NAMALWA (cell line): ENCODE measurements around the gene TFEB.

Experiments used
- DNase-seq: peaks from one replicate; pipeline ENCODE4 v3.0.0-alpha.2; 2015; ENCODE audit warnings: low spot score

Gene TFEB

DNA sequence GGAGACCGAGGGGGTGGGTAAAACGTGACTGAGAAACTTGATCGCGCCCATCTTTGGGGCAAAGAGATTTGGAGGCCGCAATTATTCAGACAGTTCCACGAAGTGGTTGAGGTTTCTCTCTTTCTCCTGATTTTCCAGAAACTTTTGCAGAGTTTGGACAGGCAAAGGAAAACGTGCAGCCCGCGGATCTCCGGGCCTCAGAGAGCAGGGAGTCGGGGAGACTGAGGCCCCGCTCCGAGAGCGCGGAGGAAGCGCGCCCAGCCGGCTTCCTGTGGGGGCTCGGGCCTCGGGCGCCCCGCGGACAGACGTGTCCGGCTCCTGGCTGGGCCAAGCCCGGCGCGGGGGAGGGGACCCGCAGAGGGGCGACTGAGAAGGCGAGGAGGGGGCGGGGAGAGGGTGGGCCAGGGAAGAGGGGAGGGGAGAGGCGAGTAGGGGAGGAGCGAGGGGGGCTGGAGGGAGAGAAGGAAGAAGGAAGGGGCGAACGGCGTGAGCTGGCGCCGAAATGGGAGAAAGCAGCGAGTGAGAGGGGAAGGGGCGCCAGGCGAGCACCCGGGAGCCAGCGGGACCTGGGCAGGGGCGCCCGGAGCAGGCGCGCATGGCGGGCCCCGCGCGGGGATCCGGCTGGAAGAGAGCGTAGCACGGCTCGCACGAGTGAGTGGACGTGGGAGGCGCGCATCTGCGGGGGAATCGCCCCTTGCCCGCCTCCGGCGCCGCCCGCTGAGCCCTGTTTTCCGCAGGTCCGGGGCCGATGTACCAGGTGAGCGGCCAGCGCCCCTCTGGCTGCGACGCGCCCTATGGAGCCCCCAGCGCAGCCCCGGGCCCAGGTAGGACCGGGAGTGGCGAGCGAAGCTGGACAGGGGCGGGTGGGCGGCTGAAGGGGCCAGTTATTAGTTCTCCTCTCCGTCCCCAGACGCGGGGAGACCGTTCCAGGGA, 97.1 kb downstream of the TFEB start, which contains the start of gene MDFI:
TSS of gene MDFI (plus strand) at position 467 of the 933 bp plus-strand sequence. CDS start at position 749, 282 bp downstream.
- DNase-seq: no peak

DNA sequence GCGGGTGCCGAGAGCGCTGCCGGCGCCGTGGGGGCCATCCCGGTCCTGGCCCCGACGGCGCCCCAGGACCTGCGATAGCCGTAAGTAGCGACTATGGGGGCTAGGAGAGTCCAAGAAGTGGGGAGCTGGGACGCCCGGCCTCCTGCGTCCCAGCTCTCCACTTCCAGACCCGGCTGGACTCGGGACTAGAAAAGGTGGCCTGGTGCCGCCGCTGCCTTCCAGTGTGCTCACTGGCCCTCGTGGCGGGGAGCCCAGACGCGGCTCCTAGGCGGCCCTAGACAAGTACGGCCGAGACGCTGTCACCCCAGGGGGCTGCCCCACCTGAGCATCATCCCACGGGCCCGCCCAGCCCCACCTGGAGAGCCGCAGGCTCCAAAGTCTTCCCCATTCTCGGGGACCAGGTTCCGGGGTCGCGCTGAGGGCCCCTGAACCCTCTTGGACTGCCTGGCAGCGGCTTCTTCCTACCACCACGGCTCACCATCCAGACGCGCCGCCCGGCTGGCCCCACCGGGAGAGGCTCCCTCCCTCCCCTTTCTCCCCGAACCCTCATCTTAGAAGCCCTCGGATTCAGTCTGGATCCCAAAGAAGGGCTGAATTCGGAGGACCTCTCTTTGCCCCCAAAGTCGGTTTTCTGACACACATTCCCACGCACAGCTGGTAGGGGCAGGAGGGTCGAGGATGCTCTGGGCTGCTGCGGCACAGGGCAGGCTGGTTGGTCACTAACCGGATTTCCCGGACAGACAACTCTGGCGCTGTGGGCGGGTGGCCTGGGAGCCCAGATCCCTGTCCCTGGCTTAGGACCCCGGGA, 98.0 kb downstream of the TFEB start:
- no peak for DNase-seq

GRCh38 chr6:41636833-41637193, 98.6 kb downstream of the TFEB start:
- DNase-seq: no peak

- no peak for DNase-seq
These were observed 100.0 kb downstream of the TFEB start for GRCh38 chr6:41635365-41635764.

DNA sequence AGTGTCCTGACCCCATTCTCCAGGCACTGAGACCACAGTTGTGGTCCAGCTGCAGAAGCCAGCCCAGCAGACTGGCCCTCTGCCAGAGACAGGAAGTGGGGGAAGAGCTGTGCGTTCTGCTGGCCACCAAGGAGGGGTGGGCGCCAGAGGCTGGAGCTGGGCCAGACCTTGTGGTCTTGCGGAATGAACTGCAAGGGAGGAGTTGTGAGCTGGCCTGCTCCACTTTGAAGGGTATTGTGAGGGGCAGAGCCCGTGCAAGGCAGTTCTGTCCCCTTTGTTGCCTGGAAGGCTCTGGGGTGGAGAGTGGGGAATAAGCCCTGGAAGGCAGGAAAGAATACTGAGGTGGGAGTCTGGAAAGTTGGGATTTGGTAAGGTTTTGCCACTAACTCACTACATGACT, 100.8 kb downstream of the TFEB start:
- no peak for DNase-seq
